NCI-H1694 (cell line): ENCODE results near the gene STX16.

Experiments used
- DNase-seq: peaks from one replicate; lab custom pipeline; 2025; lab: John Stamatoyannopoulos, UW

The STX16 gene

DNA sequence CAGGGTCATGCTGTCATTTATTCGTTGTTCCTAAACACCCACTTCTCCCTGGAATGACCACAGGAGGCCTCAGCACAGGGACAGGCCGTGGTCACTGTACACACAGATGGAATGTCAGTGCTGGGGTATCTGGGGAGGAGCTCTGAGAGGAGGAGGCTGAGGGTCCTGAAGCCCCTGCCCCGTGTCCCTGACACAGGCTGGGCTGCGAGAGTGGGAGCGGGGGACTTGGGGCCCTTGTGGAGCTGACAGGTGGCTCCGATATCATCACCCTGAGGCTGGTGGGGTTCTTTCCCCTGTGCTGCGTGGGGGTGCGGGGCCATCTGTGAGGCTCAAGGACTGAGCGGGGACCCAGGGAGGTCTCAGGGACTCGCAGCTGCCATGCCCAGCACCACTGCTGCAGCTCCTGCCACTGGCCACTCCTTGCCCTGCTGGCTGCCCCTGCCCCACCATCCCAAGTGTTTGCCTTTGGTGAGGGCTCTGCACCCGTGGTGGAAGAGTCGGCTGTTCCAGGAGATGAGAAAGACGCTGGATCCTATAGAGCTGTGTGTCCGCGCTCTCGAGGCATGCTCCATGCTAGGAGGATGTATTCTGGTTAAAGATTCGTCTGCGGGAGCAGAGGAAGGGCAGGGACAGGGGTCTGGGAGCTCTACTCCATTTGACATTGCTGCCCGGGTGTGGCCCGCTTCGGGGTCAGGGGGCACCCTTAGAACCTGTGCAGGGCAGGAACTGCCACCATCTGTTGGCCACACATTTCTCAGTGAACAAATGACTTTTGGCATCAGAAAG is 60.4 kb downstream of the STX16 start:
- no peak for DNase-seq

DNA sequence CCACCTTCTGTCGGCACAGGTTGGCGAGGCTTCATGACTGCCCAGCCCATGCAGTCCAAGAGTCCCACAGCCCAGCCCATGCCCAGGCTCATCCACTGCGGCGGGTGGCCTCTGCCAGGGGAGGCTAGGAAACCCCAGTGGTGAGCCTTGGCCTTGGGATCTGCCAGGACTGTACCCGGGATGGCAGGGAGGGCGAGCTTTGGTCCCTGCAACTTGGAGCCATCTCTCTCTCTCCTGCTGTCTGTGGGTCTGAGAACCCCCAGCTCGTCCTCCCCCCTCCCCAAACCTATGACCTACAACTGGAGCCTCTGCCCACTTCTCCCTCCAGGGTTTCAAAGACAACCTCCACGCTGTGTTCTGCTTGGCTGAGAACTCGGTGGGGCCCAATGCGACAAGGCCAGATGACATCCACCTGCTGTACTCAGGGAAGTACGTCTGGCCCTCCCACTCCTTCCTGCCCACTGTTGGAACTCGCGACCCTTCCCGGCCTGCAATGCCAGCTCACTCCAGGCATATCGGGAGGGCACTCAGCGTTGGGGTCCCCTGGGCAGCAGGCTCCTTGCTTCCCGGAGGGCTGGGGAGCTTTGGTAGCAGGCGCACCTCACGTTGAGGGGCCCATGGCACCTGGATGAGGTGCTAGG is 61.2 kb downstream of the STX16 start:
- DNase-seq, result no peak

DNA sequence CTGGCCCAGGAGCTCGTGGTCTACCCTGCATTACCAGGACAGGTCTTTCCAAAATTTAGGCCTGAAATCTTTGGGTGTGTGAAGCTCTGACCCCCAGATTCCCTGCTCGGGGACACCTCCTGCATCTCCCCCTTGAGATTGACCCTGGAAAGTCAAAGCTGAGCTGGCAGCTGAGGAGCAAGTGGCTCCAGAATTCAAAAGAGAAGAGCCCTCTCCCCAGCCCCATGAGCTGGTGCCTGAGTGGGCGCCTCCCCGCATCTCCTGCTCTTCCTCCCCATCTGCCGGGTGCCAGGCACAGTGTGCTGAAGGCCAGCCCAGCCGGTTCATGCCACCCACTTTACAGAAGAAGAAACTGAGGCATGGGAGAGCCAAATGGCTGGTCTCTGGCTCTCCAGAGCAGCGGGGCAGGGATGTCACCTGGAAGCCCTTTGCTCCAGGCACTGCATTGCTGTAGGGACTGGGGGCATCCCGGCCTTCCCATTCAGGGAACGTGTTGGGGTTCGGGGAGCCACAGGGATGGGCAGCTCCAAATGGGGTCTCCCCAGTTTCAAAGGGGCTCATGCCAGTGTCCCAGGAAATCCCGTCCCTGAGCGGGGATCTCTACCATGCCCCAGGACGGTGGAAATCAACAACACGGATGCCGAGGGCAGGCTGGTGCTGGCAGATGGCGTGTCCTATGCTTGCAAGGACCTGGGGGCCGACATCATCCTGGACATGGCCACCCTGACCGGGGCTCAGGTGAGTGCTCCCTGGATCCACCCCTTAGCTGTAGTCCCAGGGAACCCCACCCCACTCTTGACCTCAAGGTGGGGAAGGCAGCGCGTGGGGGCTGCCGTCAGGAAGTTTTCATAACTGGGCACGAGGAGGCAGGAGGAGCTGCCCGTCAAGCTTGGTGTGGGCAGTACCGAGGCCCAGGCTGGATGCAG is 62.0 kb downstream of the STX16 start:
- DNase-seq, result no peak

DNA sequence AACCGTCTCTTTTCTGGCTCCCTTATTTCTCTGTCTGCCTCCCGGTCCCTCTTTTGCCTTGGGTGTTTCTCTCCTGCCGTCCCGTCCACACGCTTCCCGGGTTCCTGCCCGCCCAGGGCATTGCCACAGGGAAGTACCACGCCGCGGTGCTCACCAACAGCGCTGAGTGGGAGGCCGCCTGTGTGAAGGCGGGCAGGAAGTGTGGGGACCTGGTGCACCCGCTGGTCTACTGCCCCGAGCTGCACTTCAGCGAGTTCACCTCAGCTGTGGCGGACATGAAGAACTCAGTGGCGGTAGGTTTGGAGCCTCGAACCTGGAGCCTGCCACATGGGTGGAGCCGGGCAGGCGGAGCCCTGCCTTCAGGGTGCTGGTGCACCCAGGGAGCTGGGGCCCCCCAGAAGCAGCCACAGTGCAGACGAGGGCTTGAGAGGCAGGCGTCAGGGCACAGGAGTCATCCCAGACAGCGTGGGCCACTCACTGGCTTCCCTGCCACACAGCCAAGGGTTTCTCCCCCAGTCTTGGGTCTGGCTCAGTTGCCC is 62.8 kb downstream of the STX16 start:
- no peak for DNase-seq

DNA sequence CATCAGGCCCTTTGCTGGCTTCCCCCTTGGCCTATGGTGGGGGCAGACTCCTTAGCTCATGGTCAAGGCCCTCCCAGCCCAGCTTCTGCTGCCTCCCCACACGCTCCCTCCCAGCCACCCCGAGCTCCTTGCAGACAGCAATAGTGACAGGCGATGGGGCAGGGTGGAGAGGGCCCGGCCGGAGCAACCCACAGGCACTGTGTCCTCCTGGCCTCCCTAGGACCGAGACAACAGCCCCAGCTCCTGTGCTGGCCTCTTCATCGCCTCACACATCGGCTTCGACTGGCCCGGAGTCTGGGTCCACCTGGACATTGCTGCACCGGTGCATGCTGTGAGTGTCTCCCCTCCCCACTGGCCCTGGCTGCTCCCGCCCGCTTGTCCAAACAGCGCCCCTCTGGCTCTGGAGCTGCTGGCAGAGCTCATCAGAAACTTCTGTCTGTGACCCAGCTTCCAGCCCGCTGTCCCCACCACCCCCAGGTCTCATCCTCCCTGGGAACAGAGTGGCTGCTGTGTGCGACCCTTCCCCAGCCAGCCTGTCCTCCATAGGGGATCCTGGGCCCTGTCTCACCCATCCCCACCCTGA is 63.3 kb downstream of the STX16 start:
- DNase-seq, result no peak

DNA sequence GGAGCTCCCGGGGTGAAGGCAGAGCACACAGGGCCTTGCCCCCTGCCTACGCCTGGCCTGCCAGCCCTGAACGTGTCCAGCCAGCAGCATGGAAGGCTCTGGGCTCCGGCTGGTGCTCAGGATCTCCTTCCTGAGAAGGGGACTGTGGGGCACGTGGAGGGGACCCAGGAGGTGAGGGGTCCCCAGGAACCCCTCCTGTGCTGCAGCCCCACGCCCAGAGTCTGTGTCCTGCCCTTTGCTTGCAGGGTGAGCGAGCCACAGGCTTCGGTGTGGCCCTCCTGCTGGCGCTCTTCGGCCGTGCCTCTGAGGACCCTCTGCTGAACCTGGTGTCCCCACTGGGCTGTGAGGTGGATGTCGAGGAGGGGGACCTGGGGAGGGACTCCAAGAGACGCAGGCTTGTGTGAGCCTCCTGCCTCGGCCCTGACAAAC is 63.9 kb downstream of the STX16 start:
- no peak for DNase-seq

DNA sequence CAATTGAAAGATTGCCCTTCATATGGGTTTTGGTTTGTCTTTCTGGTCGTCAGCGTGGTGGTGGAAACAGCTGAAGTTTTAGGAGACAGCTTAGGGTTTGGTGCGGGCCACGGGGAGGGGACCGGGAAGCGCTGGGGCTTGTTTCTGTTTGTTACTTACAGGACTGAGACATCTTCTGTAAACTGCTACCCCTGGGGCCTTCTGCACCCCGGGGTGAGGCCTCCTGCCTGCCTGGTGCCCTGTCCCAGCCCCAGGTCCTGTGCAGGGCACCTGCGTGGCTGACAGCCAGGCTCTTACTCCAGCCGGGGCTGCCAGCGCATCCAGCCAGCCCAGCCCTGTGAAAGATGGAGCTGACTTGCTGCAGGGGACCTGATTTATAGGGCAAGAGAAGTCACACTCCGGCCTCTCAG is 64.3 kb downstream of the STX16 start:
- DNase-seq, result no peak

DNA sequence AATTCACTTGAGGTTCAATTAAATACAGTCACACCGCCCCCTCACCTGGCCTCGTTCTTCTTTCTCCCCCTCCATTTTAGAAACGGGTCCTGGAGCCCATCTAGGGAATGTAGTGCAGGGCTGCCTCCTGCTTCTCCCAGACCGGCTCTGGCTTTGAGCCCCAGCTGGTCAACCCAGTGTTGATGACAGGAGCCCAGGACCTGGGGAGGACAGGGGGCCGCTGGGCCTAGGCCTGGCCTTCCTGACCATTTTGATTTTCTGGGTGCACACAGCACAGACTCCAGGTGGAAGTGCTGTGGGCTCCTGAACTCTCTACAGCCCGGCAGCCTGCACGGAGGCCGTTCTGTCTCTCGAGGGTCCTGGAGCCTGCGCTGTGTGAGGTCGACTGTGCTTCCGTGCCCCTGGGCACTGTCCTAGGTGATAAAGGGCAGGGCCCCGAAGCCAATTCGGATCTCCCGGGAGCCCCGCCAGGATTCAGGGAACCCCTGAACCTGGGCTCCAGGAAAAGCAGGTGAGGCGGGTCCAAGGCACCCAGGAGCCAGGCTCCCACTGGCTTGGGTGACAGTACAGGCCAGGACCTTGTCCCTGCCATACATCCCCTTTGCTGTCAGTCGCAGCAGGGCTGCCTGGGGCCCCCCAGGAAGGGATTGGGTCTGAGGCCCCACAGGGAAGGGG is 64.9 kb downstream of the STX16 start:
- DNase-seq, result no peak

DNA sequence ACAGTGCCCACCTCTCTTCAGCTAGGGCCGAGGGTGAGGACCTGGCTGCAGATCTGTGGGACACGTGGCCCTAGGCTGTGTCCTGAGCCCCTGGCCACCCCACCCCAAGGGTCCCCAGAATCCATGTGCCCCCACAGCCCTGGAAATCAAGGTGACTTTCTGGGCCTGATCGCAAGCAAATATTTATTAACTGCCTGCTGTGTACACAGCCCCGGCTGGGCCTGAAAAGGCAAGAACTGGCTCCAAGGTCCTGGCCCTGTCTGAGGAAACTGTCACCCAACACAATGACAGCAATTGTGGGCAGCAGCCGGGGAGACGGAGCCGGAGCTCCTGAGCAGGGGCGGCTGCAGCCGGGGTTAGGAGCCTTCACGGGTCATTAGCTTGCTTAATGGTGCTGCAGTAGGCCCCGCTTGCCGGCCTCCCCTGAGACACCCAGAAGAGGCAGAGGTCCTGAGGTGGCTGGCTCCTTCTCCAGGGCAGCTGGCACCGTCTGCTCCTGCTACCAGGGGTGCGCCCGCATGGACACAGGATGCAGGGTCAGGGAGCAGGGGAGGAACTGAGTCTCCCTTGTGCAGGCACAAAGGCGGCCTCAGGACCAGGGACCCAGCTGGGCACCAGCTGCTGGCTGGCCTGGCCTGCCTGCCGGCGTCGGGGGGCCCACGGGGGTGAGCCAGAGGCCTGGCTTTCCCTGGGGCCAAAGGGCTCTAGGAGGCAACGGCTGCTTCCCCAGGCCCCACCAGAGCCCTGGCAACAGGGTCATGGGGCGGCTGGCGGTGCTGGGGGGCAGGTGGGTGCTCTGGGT is 65.6 kb downstream of the STX16 start:
- DNase-seq, result no peak

DNA sequence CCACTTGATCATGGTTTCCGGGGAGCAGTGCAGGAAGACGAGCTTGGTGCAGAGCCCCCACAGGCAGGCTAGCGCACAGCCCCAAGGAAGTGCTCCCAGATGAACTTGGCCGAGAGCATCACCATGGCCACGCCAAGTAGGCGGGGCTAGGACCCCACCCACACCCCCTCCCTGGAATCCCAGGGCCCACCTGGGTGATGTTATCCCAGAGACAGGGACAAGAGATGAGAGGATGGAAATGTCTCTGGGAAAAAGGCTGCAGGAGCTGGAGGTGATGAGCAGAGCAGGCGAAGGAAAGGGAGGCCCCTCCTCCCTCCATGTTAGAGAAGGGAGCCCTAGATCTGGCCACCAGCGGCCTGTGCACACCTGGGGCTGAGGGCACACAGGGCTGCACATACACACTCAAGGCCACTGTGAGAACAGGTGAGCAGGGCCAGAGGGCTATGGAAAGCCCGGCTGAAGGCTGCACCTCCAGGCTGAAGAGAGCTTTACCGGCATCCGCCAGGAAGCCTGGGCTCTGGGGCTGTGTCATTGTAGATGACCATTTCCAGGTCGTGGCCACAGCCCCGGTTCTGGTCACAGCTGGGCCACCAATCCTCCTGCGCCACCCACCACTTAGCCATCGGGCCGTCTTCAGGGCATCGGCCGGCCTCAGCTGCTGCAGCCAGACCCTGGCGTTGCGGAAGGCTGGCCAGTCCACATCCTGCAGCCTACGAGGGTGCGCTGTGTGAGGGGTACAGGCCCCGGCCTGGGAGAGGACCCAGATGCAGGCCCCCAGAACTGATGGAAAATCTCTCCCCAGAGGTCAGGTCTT is 66.4 kb downstream of the STX16 start:
- no peak for DNase-seq

DNA sequence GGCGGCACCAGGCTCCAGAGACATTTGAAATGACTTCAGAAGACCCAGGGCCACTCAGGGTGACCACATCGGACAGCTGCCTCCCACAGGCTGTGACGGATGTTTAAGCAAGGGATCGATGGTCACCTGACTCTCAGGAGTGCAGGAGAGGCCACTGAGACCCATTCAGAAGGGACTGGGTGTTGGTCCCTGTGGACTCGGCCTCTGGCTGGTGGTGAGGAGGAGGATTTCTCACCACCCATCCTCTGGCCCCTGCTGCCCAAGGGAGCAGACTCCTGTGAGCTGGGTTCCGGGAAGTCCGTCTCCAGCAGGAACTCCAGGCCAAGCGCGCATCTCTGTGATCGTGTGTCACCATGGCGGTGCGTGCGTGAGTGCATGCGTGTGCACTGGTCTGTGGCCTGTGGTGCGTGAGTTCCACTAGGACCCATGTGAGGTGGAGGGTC is 67.1 kb downstream of the STX16 start:
- DNase-seq, result no peak

DNA sequence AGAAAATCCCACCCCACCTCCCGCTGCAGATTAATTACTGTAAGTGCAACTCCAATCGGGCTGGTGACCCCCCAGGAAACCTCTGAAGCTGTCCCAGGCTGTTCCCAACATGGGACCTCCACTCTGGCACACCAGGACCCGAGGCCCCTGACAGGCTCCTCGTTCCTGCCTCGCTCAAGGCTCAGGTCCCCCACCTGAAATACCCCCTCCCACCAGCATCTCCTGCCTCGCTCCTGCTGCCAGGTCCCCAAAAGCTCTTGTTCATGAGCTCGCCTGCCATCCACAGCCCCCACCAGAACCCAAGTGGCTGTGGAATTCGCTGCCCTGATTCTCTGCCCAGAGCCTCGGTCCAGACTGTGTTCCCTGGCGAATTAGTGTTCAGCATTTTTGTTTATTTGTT is 67.6 kb downstream of the STX16 start:
- no peak for DNase-seq

DNA sequence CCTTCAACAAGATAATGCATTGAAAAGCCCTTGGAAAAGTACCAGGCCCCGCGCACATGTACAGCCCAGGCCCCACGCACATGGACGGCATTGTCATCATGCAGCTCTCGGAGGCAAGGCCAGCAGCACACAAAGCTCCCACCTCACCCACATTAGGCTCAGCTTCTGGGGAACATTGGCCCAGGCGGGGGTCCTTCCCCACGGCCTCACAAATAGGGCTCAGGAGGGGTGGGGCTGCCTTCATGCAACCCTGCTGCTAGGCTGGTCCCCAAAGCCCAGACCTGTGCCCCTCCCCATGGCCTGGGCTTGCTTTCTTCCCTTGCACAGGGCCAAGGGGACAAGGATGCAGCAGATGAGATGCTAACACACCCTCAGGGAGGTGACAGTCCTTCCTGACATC is 68.2 kb downstream of the STX16 start:
- DNase-seq, result no peak

DNA sequence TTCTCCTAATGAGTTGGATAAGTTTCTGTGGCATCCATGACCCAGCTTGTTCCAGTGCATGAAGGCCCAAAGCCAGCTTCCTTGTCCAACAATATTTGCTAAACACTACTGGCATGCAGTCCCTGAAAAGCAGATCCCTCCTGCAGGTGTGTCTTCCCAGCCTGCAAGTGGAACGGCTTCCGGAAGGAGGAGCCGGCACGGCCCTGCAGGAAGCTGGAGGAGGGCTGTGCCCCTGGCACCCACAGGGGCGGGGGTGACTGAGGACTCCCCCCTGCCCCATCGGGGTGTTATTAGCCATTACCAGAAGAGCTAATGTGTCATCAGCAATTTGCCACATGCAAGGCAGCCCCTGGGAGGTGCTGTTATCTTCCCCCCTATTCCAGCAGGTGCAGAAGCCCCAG is 68.9 kb downstream of the STX16 start:
- DNase-seq, result no peak

DNA sequence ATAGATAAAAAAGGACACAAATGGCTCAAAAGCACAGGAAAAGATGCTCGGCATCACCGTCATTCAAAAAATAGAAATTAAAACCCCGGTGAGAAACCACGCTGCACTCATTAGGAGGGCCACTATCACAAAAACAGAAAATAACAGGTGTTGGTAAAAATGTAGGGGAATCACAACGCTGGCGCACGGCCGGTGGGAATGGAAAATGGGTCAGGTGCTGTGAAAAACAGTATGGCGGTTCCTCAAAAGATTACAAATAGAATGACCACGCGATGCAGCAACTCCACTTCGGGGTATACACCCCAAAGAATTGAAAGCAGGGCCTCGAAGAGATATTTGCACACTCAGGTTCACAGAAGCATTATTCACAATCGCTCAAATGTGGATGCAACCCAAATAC is 69.8 kb downstream of the STX16 start:
- no peak for DNase-seq

DNA sequence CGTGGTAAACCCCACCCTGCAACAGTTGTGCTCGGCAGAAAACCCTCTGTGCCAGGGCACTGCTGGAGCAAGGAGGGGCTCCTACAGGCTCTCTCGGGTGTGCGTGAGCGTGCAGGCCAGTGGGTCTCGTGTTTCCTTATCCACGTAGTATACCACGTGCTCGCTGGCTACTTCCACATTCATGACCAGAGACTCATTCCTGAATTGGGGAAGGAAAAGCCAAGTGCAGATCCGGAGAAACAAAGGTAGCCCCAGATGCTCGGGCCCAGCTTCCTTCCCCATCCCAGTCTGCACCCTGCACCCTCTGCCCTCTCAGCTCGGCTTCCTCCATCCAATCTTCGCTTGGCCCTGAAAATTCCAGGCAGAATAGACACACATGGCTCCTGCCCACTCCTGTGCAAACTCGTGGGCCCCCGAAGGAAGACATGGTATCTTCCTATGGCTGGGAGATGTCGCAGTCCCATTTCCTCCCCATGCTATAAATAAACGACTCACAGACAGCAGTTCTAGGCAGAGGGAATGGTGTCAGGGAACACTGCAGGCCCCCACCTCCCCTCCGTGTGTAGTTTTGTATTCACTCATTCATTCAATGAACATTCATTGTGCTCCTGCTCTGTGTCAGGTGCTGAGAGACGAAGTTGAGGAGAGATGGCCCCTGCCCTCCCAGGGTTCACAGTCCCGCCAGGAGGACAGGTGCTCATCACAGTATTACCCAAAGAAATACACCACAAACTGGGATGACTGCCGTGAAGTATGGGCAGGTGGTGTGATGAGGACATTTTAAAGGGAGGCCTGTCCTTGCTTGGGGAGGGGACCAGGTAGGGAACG is 71.1 kb downstream of the STX16 start:
- no peak for DNase-seq

DNA sequence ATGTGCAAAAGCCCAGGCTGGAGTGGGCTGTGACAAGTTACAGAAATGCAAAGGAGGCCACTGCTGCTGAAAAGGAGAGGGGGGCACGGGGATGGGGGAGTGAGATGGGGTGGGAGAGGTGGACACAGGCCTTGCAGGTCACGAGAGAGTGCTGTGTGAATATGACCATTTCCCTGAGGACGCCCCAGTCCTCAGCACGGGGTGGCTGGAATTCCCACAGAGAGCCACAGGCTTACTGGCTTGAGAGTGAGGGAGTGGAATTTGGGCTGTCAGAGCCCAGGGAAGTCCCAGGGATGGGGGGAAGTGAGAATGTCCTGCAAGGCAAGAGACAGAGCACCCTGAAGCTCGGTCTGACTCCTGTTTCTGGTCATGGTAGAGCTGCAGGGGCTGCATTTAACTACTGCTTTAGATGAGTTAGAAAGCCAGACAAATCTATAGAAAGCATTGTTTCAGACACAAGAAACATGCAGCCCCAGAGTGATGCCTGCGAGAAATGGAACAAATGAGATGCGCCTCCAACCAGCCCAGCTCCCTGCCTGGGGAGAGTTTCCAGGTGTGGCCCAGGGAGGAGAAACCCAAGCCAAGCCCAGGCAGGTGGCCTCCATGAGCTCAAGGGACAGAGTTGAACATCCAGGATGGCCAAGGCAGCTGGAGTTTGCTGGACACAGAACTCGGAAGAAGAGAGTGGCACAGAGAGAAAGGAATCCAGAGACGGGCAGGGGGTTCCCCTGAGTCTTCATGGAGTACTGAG is 72.0 kb downstream of the STX16 start:
- DNase-seq, result no peak

DNA sequence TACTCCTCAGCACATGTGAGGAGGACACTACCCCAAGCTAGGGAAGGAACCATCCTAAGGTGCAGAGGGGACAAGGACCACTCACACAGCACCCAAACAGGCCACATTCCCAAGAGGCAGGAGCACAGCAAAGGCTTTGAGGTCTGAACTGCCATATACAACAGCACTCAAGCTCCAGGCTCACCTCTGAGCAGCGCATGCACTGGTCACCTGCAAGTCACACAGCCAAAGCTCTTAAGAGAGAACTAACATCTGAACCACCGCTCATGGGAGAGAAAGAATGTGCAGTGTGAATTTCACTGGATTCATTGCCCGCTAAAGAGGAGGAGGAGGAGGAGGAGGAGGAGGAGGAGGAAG is 72.5 kb downstream of the STX16 start:
- no peak for DNase-seq
